Upper lobe of left lung (tissue), 6 donors: Measurements from ENCODE around the gene BOD1. TPM values are rescaled to one million over a fixed set of nuclear protein-coding genes. Genes with fewer than 3 reads are reported as not detected.
A peak's percentile ranks its signal among the peaks of the same experiment; 100 is the strongest.

Experiments used
- ATAC-seq, 2 donors: fragments of 200-7000 bp; cut with Tn5 transposase; one replicate each; pipeline ENCODE4 v1.9.1; 2022; ENCODE audit warnings: mild to moderate bottlenecking in 2 of 2, moderate library complexity in 2 of 2; ENCODE audit not compliant: low FRiP score in 2 of 2
- DNase-seq, 2 donors: peaks; one replicate each; pipeline ENCODE4 v3.0.0-alpha.2; 2019 to 2020
- H3K27ac ChIP-seq, 4 donors: fragments of 200-600 bp; sonication (generic); one replicate each; pipeline ENCODE4 v1.5.1; 2016 to 2019
- H3K27me3 ChIP-seq, 4 donors: fragments of 200-600 bp; sonication (generic); one replicate each; pipeline ENCODE4 v1.5.1; 2017 to 2019
- H3K36me3 ChIP-seq, 4 donors: fragments of 200-600 bp; sonication (generic); one replicate each; pipeline ENCODE4 v1.5.1; 2016 to 2019
- H3K4me1 ChIP-seq, 4 donors: fragments of 200-600 bp; sonication (generic); one replicate each; pipeline ENCODE4 v1.5.1; 2018 to 2019
- H3K4me3 ChIP-seq, 4 donors: fragments of 200-600 bp; sonication (generic); one replicate each; pipeline ENCODE4 v1.5.1; 2017 to 2019; ENCODE audit warnings: mild to moderate bottlenecking in 2 of 4, moderate library complexity in 1 of 4
- H3K9me3 ChIP-seq, 4 donors: fragments of 200-600 bp; sonication (generic); one replicate each; pipeline ENCODE4 v1.5.1; 2018 to 2019
- EP300 ChIP-seq, 4 donors: sonication (generic); formaldehyde crosslinking; IDR thresholded peaks; one replicate each; pipeline ENCODE4 v1.5.1; 2017; ENCODE audit warnings: antibody characterized with exemption in 4 of 4, control low read depth in 2 of 4
- POLR2A ChIP-seq, 4 donors: fragments of 450-650 bp; IDR thresholded peaks; one replicate each; pipeline ENCODE4 v1.5.1; 2016 to 2017; ENCODE audit warnings: antibody characterized with exemption in 4 of 4, mild to moderate bottlenecking in 2 of 4
- POLR2AphosphoS5 ChIP-seq, 2 donors: sonication (generic); formaldehyde crosslinking; IDR thresholded peaks; one replicate each; pipeline ENCODE4 v1.5.1; 2017; ENCODE audit warnings: antibody characterized with exemption in 2 of 2
- WGBS, 2 donors: methylation state at CpG; one replicate each; pipeline ENCODE4 v1.1.5; 2017 to 2018; 5-methylcytosine and 5-hydroxymethylcytosine counted together
- total RNA-seq, 6 donors: library from RNA; depleted of rRNA in 4 of 6; stranded (reverse); fragments of >200 nt in 4 of 6; gene quantifications; one replicate each; pipeline versions ENCODE4 v1.1.0 to v1.2.1, GENCODE V29; 2016 to 2021
- TF ChIP-seq, protein P1 (sequence below), 6 experiments: fragments of 450-650 bp in 4 of 6; fragments of 200-600 bp in 2 of 6; sonication (generic) in 2 of 6; IDR thresholded peaks; one replicate each; pipeline ENCODE4 v1.5.1; 2016 to 2019; ENCODE audit warnings: antibody characterized with exemption in 6 of 6
- donor health status: DM: no; HTN: no; CAD: no; lungs with moderate emphysema.
- donor health status: DM: no; HTN: yes; CAD: no; lungs with severe emphysema.

BOD1 gene
- total RNA-seq, 6 donors from 2014 or later: 21.6 to 50.2 (median 34.1) TPM

- Histone ChIP-seq H3K27me3 (no peaks in the 10 kb centered on the region), H3K36me3 (no peaks in the 10 kb centered on the region), H3K4me1 (peaks cover 0 to 14% (median 10%) of the 10 kb centered on the region in 4 donors), H3K9me3 (no peaks in the 10 kb centered on the region), H3K4me3 (no peak overlapping the region), H3K27ac (no peak overlapping the region)
- DNase-seq (peak in 1 of 2 donors; percentile 59), ATAC-seq (no peak)
- 64 to 65% methylated on average over 9 of the region's 9 CpGs for WGBS, 2 donors
- TF ChIP-seq POLR2A (IDR thresholded peaks at IDR 0.05) (no peak), POLR2AphosphoS5 (IDR thresholded peaks at IDR 0.05) (peak in 1 of 2 donors; percentile 12)
Observed at GRCh38 chr5:173642191-173642816, 25.9 kb upstream of the BOD1 start.

DNA sequence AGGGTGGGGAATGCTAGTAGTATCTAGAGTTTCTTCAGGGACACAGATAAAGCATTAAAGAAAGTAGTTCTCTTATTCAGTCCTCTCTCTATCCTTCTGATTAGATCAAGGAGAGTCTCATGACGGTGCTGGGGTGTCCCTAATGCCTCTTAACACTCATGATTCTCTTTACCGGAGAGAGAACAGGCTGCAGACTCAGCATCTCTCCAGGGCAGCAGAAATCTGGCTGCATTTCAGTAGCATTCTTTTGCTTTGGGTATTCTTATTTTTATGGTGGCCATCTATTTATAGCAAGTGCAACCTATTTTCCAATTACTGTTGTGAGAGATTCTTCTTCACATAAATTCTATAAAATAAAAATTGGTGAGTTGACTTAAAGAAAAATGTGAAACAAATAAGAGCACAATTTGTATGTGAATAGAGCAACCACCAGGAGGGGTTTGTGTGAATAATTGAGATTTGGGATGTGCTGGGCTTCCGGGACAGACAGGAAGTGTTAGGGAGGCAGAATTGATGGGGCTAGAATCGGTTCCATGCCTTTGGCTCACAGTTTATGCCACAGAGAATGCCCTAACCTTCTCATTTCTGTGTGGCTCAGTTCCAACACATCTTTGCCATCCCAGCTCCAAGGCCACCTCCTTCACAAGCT lies 23.8 kb upstream of the BOD1 start:
- ATAC-seq: no peak
- WGBS, 2 donors: 53 to 60% methylated on average over 4 of the region's 4 CpGs

GRCh38 chr5:173638126-173639040 lies 21.9 kb upstream of the BOD1 start:
- Histone ChIP-seq H3K36me3 (no peaks in the 10 kb centered on the region), H3K27ac (no peak overlapping the region), H3K9me3 (no peaks in the 10 kb centered on the region), H3K4me3 (no peak overlapping the region), H3K4me1 (peaks cover 0 to 9% (median 4%) of the 10 kb centered on the region in 4 donors), H3K27me3 (no peaks in the 10 kb centered on the region)
- TF ChIP-seq POLR2AphosphoS5 (IDR thresholded peaks at IDR 0.05) (no peak), EP300 (IDR thresholded peaks at IDR 0.05) (no peak), POLR2A (IDR thresholded peaks at IDR 0.05) (no peak)
- TF ChIP-seq, protein P1, sequence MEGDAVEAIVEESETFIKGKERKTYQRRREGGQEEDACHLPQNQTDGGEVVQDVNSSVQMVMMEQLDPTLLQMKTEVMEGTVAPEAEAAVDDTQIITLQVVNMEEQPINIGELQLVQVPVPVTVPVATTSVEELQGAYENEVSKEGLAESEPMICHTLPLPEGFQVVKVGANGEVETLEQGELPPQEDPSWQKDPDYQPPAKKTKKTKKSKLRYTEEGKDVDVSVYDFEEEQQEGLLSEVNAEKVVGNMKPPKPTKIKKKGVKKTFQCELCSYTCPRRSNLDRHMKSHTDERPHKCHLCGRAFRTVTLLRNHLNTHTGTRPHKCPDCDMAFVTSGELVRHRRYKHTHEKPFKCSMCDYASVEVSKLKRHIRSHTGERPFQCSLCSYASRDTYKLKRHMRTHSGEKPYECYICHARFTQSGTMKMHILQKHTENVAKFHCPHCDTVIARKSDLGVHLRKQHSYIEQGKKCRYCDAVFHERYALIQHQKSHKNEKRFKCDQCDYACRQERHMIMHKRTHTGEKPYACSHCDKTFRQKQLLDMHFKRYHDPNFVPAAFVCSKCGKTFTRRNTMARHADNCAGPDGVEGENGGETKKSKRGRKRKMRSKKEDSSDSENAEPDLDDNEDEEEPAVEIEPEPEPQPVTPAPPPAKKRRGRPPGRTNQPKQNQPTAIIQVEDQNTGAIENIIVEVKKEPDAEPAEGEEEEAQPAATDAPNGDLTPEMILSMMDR (IDR thresholded peaks at IDR 0.05): no peak
- WGBS, 2 donors: 68 to 79% methylated on average over 10 of the region's 10 CpGs
- ATAC-seq (no peak), DNase-seq (no peak)

More for the DNA sequence above, 23.8 kb upstream of the BOD1 start:
- H3K4me3 ChIP-seq: no peak overlapping the region
- H3K27me3 ChIP-seq: no peaks in the 10 kb centered on the region
- no peaks in the 10 kb centered on the region for H3K9me3 ChIP-seq
- no peak overlapping the region for H3K27ac ChIP-seq
- H3K36me3 ChIP-seq: no peaks in the 10 kb centered on the region
- no peak for DNase-seq
- TF ChIP-seq POLR2A (IDR thresholded peaks at IDR 0.05) (no peak), POLR2AphosphoS5 (IDR thresholded peaks at IDR 0.05) (no peak), EP300 (IDR thresholded peaks at IDR 0.05) (no peak)
- TF ChIP-seq, protein P1 (IDR thresholded peaks at IDR 0.05): no peak
- H3K4me1 ChIP-seq: peaks cover 0 to 11% (median 6%) of the 10 kb centered on the region in 4 donors

DNA sequence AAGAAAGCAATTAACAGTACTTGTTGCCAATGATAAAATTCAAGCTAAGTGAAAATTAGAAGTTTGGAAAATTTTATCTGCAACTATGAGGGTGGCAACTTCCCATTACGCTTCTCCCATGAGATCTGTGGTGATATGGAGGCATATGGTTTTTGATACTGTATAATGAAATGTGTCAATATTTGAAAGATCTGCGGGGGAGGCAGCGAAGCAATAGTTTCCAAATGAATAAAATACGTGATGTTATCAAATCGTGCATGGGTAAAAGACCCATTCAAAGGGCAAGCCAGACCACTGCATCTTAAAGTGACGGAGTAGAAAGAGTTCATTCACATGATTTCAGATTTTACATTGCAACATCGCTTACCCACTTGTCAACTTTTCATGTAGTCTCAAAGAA lies 20.9 kb upstream of the BOD1 start:
- Histone ChIP-seq H3K36me3 (no peaks in the 10 kb centered on the region), H3K9me3 (no peaks in the 10 kb centered on the region), H3K4me1 (peaks cover 0 to 7% (median 3%) of the 10 kb centered on the region in 4 donors), H3K27ac (no peak overlapping the region), H3K4me3 (no peak overlapping the region), H3K27me3 (no peaks in the 10 kb centered on the region)
- TF ChIP-seq EP300 (IDR thresholded peaks at IDR 0.05): no peak
- TF ChIP-seq, protein P1 (IDR thresholded peaks at IDR 0.05): no peak
- WGBS, 2 donors: 83 to 84% methylated on average over 7 of the region's 7 CpGs
- DNase-seq (no peak), ATAC-seq (no peak)

- Histone ChIP-seq H3K27ac (no peak overlapping the region), H3K4me3 (no peak overlapping the region), H3K4me1 (no peaks in the 10 kb centered on the region), H3K36me3 (no peaks in the 10 kb centered on the region), H3K27me3 (no peaks in the 10 kb centered on the region), H3K9me3 (no peaks in the 10 kb centered on the region)
- ATAC-seq (no peak), DNase-seq (no peak)
- TF ChIP-seq POLR2AphosphoS5 (IDR thresholded peaks at IDR 0.05) (no peak), EP300 (IDR thresholded peaks at IDR 0.05) (no peak), POLR2A (IDR thresholded peaks at IDR 0.05) (no peak)
- TF ChIP-seq, protein P1 (IDR thresholded peaks at IDR 0.05): no peak
- WGBS, 2 donors: 90% methylated on average over 4 of the region's 4 CpGs
Observed at GRCh38 chr5:173634465-173634983, 18.1 kb upstream of the BOD1 start.
